ENCODE measurements around the gene EXOSC7.

Gene EXOSC7

GRCh38 chr3:45037720-45038455 is 61.8 kb downstream of the EXOSC7 start:
- Histone ChIP-seq H4K20me1 (ENCODE audit: insufficient read depth) (no peaks in the 10 kb centered on the region), H3K4me3 (IDR thresholded peaks at IDR 0.05; ENCODE audit: insufficient read depth, low read depth, low read length) (no peak overlapping the region), H3K27ac (no peak overlapping the region), H3K36me3 (ENCODE audit: insufficient read depth) (no peaks in the 10 kb centered on the region), H3K4me1 (ENCODE audit: low read depth, poor library complexity, severe bottlenecking) (peaks cover 54% of the 10 kb centered on the region), H3K27me3 (ENCODE audit: insufficient read depth, low read depth) (no peaks in the 10 kb centered on the region), H2AFZ (ENCODE audit: low read depth) (no peak overlapping the region; the same call in 1 of the 2 replicates), H3K79me2 (ENCODE audit: insufficient read depth, low read depth) (no peaks in the 10 kb centered on the region), H3K9ac (no peak overlapping the region), H3K4me2 (no peak overlapping the region)
- TF ChIP-seq CTCF (conservative IDR thresholded peaks at IDR 0.05; ENCODE audit: low read depth, low read length): peak; percentile 82

- H3K36me3 ChIP-seq (ENCODE audit: insufficient read depth): no peaks in the 10 kb centered on the region
- H3K4me2 ChIP-seq: peak overlapping the region; percentile 42
- no peak overlapping the region for H3K4me3 ChIP-seq (IDR thresholded peaks at IDR 0.05; ENCODE audit: insufficient read depth, low read depth, low read length)
- no peak overlapping the region for H3K9ac ChIP-seq
- H3K4me1 ChIP-seq (ENCODE audit: low read depth, poor library complexity, severe bottlenecking): peaks cover 34% of the 10 kb centered on the region
- H3K27me3 ChIP-seq (ENCODE audit: insufficient read depth, low read depth): no peaks in the 10 kb centered on the region
- H3K79me2 ChIP-seq (ENCODE audit: insufficient read depth, low read depth): no peaks in the 10 kb centered on the region
- peak overlapping the region; percentile 39 for H2AFZ ChIP-seq (ENCODE audit: low read depth)
- H3K27ac ChIP-seq: peak overlapping the region; percentile 39
- TF ChIP-seq CTCF (conservative IDR thresholded peaks at IDR 0.05; ENCODE audit: low read depth, low read length): no peak
- no peaks in the 10 kb centered on the region for H4K20me1 ChIP-seq (ENCODE audit: insufficient read depth)
Observed at GRCh38 chr3:45041666-45042065, 65.6 kb downstream of the EXOSC7 start.

GRCh38 chr3:45042162-45042561 is 66.1 kb downstream of the EXOSC7 start:
- H3K9ac ChIP-seq: no peak overlapping the region

GRCh38 chr3:45043728-45044299 is 67.8 kb downstream of the EXOSC7 start:
- no peak overlapping the region for H3K9ac ChIP-seq
- no peak overlapping the region for H3K4me2 ChIP-seq

More at GRCh38 chr3:45042162-45042561, 66.1 kb downstream of the EXOSC7 start:
- Histone ChIP-seq H3K4me3 (IDR thresholded peaks at IDR 0.05; ENCODE audit: insufficient read depth, low read depth, low read length) (no peak overlapping the region), H3K27me3 (ENCODE audit: insufficient read depth, low read depth) (no peaks in the 10 kb centered on the region), H3K79me2 (ENCODE audit: insufficient read depth, low read depth) (no peaks in the 10 kb centered on the region), H3K36me3 (ENCODE audit: insufficient read depth) (no peaks in the 10 kb centered on the region), H2AFZ (ENCODE audit: low read depth) (peak overlapping the region; percentile 39; the same call in 1 of the 2 replicates), H3K27ac (peak overlapping the region; percentile 39), H4K20me1 (ENCODE audit: insufficient read depth) (no peaks in the 10 kb centered on the region), H3K4me2 (peak overlapping the region; percentile 42), H3K4me1 (ENCODE audit: low read depth, poor library complexity, severe bottlenecking) (peaks cover 34% of the 10 kb centered on the region)
- no peak for TF ChIP-seq CTCF (conservative IDR thresholded peaks at IDR 0.05; ENCODE audit: low read depth, low read length)

More at GRCh38 chr3:45043728-45044299, 67.8 kb downstream of the EXOSC7 start:
- no peak for TF ChIP-seq CTCF (conservative IDR thresholded peaks at IDR 0.05; ENCODE audit: low read depth, low read length)
- H3K4me3 ChIP-seq (IDR thresholded peaks at IDR 0.05; ENCODE audit: insufficient read depth, low read depth, low read length): no peak overlapping the region
- peaks cover 28% of the 10 kb centered on the region for H3K4me1 ChIP-seq (ENCODE audit: low read depth, poor library complexity, severe bottlenecking)
- H3K36me3 ChIP-seq (ENCODE audit: insufficient read depth): no peaks in the 10 kb centered on the region
- no peaks in the 10 kb centered on the region for H4K20me1 ChIP-seq (ENCODE audit: insufficient read depth)
- no peaks in the 10 kb centered on the region for H3K27me3 ChIP-seq (ENCODE audit: insufficient read depth, low read depth)
- no peak overlapping the region for H3K27ac ChIP-seq
- no peak overlapping the region for H2AFZ ChIP-seq (ENCODE audit: low read depth)
- H3K79me2 ChIP-seq (ENCODE audit: insufficient read depth, low read depth): no peaks in the 10 kb centered on the region

All from KMS-11 (cell line).